B cell (primary cell): ENCODE results near the gene RIPK3. TPM values are rescaled to one million over a fixed set of nuclear protein-coding genes. Genes with fewer than 3 reads are reported as not detected.

ENCODE experiments used
- ATAC-seq: fragments of 200-7000 bp; cut with Tn5 transposase; one replicate; pipeline ENCODE4 v1.10.0; 2021; ENCODE audit warnings: low read depth, mild to moderate bottlenecking, moderate number of reproducible peaks, moderate library complexity
- CTCF ChIA-PET: fragments of 350-600 bp; sonication (Branson Sonifier 250); formaldehyde crosslinking; loops from one replicate; lab custom pipeline; 2021; ENCODE audit warnings: antibody characterized with exemption, inconsistent platforms; lab: Charles Lee
- POLR2A ChIA-PET: fragments of 350-600 bp; sonication (Branson Sonifier 250); formaldehyde crosslinking; loops from one replicate; lab custom pipeline; 2021; ENCODE audit warnings: antibody characterized with exemption; lab: Charles Lee
- DNase-seq: peaks from one replicate; pipeline ENCODE4 v3.0.0; 2013
- H2AFZ ChIP-seq: 2 replicates; pipeline ENCODE4 v1.6.1; 2012; ENCODE audit warnings: mild to moderate bottlenecking, low read depth, low read length; ENCODE audit not compliant: insufficient read depth, poor library complexity, severe bottlenecking
- H3K27ac ChIP-seq, 2 donors: 1 replicate in 1 of 2; 2 replicates in 1 of 2; pipeline ENCODE4 v1.5.1; 2012 to 2013; ENCODE audit warnings: low read length in 2 of 2, mild to moderate bottlenecking in 2 of 2, moderate library complexity in 1 of 2
- H3K27me3 ChIP-seq, 4 experiments: fragments of 200-600 bp in 1 of 4; sonication (generic) in 1 of 4; replicated peaks in 1 of 4; 1 replicate in 2 of 4; 2 replicates in 2 of 4; pipeline versions ENCODE4 v1.6.1 to v1.7.0; 2013 to 2016; ENCODE audit warnings: low read length in 3 of 4, mild to moderate bottlenecking in 2 of 4, mixed read lengths in 1 of 4, moderate library complexity in 1 of 4; ENCODE audit not compliant: insufficient read depth in 4 of 4, control insufficient read depth in 3 of 4; ENCODE audit errors: control extremely low read depth in 1 of 4
- H3K36me3 ChIP-seq, 2 experiments: replicated peaks in 1 of 2; 1 replicate in 1 of 2; 2 replicates in 1 of 2; pipeline versions ENCODE4 v1.6.1 to v1.7.1; 2013; ENCODE audit warnings: low read length in 1 of 2; ENCODE audit not compliant: insufficient read depth in 2 of 2, control insufficient read depth in 1 of 2; ENCODE audit errors: control extremely low read depth in 1 of 2, extremely low read depth in 1 of 2
- H3K4me1 ChIP-seq, 2 donors: fragments of 200-600 bp in 1 of 2; sonication (generic) in 1 of 2; 1 replicate in 1 of 2; 2 replicates in 1 of 2; pipeline versions ENCODE4 v1.5.1 to v1.6.1; 2013 to 2017; ENCODE audit warnings: low read length in 2 of 2; ENCODE audit not compliant: control insufficient read depth in 2 of 2, insufficient read depth in 2 of 2
- H3K4me2 ChIP-seq: replicated peaks from 2 replicates; pipeline ENCODE3; 2012; ENCODE audit warnings: mild to moderate bottlenecking, low read depth, low read length; ENCODE audit not compliant: poor library complexity, severe bottlenecking
- H3K4me3 ChIP-seq, 5 experiments: fragments of 200-600 bp in 1 of 5; sonication (generic) in 1 of 5; 1 replicate in 3 of 5; 2 replicates in 2 of 5; pipeline versions ENCODE4 v1.5.1 to v1.7.0; 2011 to 2016; ENCODE audit warnings: low read length in 4 of 5, mild to moderate bottlenecking in 4 of 5, low read depth in 2 of 5, control low read depth in 1 of 5, moderate library complexity in 1 of 5; ENCODE audit not compliant: insufficient read depth in 1 of 5; ENCODE audit errors: control extremely low read depth in 1 of 5, extremely low read depth in 1 of 5
- H3K79me2 ChIP-seq: fragments of 200-600 bp; sonication (generic); one replicate; pipeline ENCODE4 v1.6.0; 2016; ENCODE audit warnings: low read length; ENCODE audit not compliant: control insufficient read depth, insufficient read depth
- H3K9ac ChIP-seq: fragments of 200-600 bp; sonication (generic); 2 replicates; pipeline ENCODE4 v1.6.1; 2017; ENCODE audit warnings: mild to moderate bottlenecking, low read length, moderate library complexity
- H3K9me3 ChIP-seq, 3 donors: one replicate each; pipeline versions ENCODE4 v1.6.1 to v1.7.1; 2013; ENCODE audit warnings: low read length in 2 of 3; ENCODE audit not compliant: control insufficient read depth in 2 of 3, insufficient read depth in 1 of 3; ENCODE audit errors: control extremely low read depth in 1 of 3
- H4K20me1 ChIP-seq: 2 replicates; pipeline ENCODE4 v1.6.0; 2012; ENCODE audit warnings: mild to moderate bottlenecking, low read length; ENCODE audit not compliant: insufficient read depth, control insufficient read depth, poor library complexity, severe bottlenecking
- H3K27ac Mint-ChIP-seq: one replicate; pipeline ENCODE4 v1.8.0; 2021; ENCODE audit warnings: mixed read lengths
- H3K27me3 Mint-ChIP-seq: one replicate; pipeline ENCODE4 v1.8.0; 2021; ENCODE audit warnings: mixed read lengths
- H3K4me1 Mint-ChIP-seq: one replicate; pipeline ENCODE4 v1.8.0; 2021; ENCODE audit warnings: mixed read lengths
- H3K4me3 Mint-ChIP-seq: one replicate; pipeline ENCODE4 v1.8.0; 2021; ENCODE audit warnings: mixed read lengths
- H3K9me3 Mint-ChIP-seq: one replicate; pipeline ENCODE4 v1.8.0; 2022; ENCODE audit warnings: mixed read lengths; ENCODE audit not compliant: insufficient read depth
- EZH2 ChIP-seq: IDR thresholded peaks from 2 replicates; pipeline ENCODE4 v1.6.1; 2012; ENCODE audit warnings: borderline replicate concordance, low read depth, mild to moderate bottlenecking, moderate library complexity, low read length; ENCODE audit not compliant: insufficient read depth, poor library complexity, severe bottlenecking
- WGBS: methylation state at CpG from one replicate; pipeline ENCODE4 v1.1.5; 2013; ENCODE audit warnings: missing lambda C conversion rate; ENCODE audit not compliant: insufficient coverage; 5-methylcytosine and 5-hydroxymethylcytosine counted together
- intact Hi-C: fragments of 100-400 bp; cut with micrococcal nuclease; formaldehyde crosslinking; loops from one replicate; pipeline ENCODE4 v1.10.0; 2022
- polyA plus RNA-seq: library from polyadenylated mRNA; depleted of rRNA; stranded (reverse); fragments of >200 nt; gene quantifications from 2 replicates; pipeline ENCODE4 v1.2.3, GENCODE V29; 2012
- total RNA-seq, 2 donors: library from RNA; stranded (reverse); fragments of 120-200 nt in 1 of 2; gene quantifications; 1 replicate in 1 of 2; 2 replicates in 1 of 2; pipeline versions ENCODE4 v1.2.3 to v1.2.4, GENCODE V29; 2013 to 2022
- TF ChIP-seq, protein P1 (sequence below): fragments of 200-600 bp; IDR thresholded peaks from one replicate; pipeline ENCODE4 v1.8.0; 2022; ENCODE audit warnings: antibody characterized with exemption, mild to moderate bottlenecking

Gene RIPK3
- total and polyA plus RNA-seq, 2 donors (not counting 1 experiment from before 2014, with no cell fraction given), result 65.5 to 77.6 TPM

DNA sequence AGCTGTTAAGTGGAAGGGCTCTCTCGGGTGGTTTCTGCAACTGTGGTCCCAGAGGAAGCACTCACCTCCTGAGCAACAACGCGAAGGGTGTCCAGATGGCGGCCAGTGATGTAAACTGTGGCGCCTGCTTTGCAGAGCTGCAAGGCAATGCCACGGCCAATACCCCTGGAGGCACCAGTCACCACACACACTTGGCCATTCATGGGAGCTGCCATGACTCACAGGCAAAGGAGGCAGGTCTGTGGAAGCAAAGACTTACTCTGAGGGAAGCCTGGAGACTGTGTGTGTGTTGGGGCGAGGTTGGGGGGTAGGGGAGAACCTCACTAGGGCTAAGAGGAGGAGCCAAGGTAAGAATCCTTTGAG is 40.9 kb downstream of the RIPK3 start:
- H3K27ac ChIP-seq, result peak overlapping the region; percentile 79 to 83
- ChIA-PET POLR2A (interaction anchor here (0.9 to 4.1 kb wide), 6 partner anchors 9 to 131 kb away, joined by 3 to 47 read pairs (median 4); partner anchors contain the start of genes CBLN3, CIDEB, KHNYN and LTB4R), CTCF (interaction anchor here (0.7 to 10.9 kb wide), 12 partner anchors 9 to 132 kb away, joined by 3 to 254 read pairs (median 18); partner anchors contain the start of genes CIDEB, KHNYN, LTB4R and LTB4R2)
- Mint-ChIP-seq H3K27me3 (no peaks in the 10 kb centered on the region), H3K4me1 (peaks cover 48% of the 10 kb centered on the region), H3K4me3 (peak overlapping the region; percentile 96), H3K9me3 (no peaks in the 10 kb centered on the region), H3K27ac (peak overlapping the region; percentile 98)
- H3K27me3 ChIP-seq, result no peaks in the 10 kb centered on the region
- H3K9ac ChIP-seq, result peak overlapping the region; percentile 90
- no peaks in the 10 kb centered on the region for H3K9me3 ChIP-seq
- intact Hi-C loops, result loop anchor here (1.0 to 5.0 kb wide), 5 partner anchors 9 to 138 kb away; partner anchors contain the start of genes CHMP4A, GMPR2, IRF9 and NEDD8
- peaks cover 55% of the 10 kb centered on the region for H3K79me2 ChIP-seq
- no peak for ATAC-seq
- H4K20me1 ChIP-seq, result peaks cover 6% of the 10 kb centered on the region
- H3K4me3 ChIP-seq, result peak overlapping the region; percentile 53 to 93 (median 77)
- H3K4me2 ChIP-seq, result peak overlapping the region; percentile 93
- WGBS, result 51% methylated on average over 7 of the region's 7 CpGs
- TF ChIP-seq, protein P1, sequence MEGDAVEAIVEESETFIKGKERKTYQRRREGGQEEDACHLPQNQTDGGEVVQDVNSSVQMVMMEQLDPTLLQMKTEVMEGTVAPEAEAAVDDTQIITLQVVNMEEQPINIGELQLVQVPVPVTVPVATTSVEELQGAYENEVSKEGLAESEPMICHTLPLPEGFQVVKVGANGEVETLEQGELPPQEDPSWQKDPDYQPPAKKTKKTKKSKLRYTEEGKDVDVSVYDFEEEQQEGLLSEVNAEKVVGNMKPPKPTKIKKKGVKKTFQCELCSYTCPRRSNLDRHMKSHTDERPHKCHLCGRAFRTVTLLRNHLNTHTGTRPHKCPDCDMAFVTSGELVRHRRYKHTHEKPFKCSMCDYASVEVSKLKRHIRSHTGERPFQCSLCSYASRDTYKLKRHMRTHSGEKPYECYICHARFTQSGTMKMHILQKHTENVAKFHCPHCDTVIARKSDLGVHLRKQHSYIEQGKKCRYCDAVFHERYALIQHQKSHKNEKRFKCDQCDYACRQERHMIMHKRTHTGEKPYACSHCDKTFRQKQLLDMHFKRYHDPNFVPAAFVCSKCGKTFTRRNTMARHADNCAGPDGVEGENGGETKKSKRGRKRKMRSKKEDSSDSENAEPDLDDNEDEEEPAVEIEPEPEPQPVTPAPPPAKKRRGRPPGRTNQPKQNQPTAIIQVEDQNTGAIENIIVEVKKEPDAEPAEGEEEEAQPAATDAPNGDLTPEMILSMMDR, result no peak
- TF ChIP-seq EZH2, result no peak
- peaks cover 30 to 41% of the 10 kb centered on the region in 2 donors for H3K4me1 ChIP-seq
- peak; percentile 30 for DNase-seq
- peaks cover 4 to 43% of the 10 kb centered on the region in 2 experiments for H3K36me3 ChIP-seq
- peak overlapping the region; percentile 91 for H2AFZ ChIP-seq
